HepG2 (cell line): ENCODE measurements around the gene OPN1SW. TPM values are rescaled to one million over a fixed set of nuclear protein-coding genes. Genes with fewer than 3 reads are reported as not detected.
A peak's percentile ranks its signal among the peaks of the same experiment; 100 is the strongest.

Source experiments
- ARID4A ChIP-seq: sonication (generic); formaldehyde crosslinking; IDR thresholded peaks from 2 replicates; pipeline ENCODE4 v1.5.0; 2020; ENCODE audit warnings: mild to moderate bottlenecking, missing genetic modification reagents, borderline replicate concordance
- BCL6 ChIP-seq: IDR thresholded peaks from 2 replicates; pipeline ENCODE4 v1.6.1; 2016; ENCODE audit warnings: missing genetic modification reagents, missing compliant biosample characterization
- GABPB1 ChIP-seq: IDR thresholded peaks from 2 replicates; pipeline ENCODE4 v1.6.1; 2016; ENCODE audit warnings: mild to moderate bottlenecking, missing genetic modification reagents, moderate library complexity, missing compliant biosample characterization
- HNRNPK ChIP-seq: fragments of 200-400 bp; formaldehyde crosslinking; IDR thresholded peaks from 2 replicates; pipeline ENCODE4 v1.6.1; 2018; ENCODE audit warnings: low read length, low read depth, moderate library complexity, mild to moderate bottlenecking; ENCODE audit not compliant: poor library complexity, severe bottlenecking
- HNRNPLL ChIP-seq: fragments of 200-400 bp; formaldehyde crosslinking; IDR thresholded peaks from 2 replicates; pipeline ENCODE4 v1.6.1; 2017; ENCODE audit warnings: mild to moderate bottlenecking, low read depth, low read length; ENCODE audit not compliant: poor library complexity, severe bottlenecking
- SP4 ChIP-seq: sonication (generic); formaldehyde crosslinking; IDR thresholded peaks from 2 replicates; pipeline ENCODE4 v1.8.1; 2023; ENCODE audit warnings: mild to moderate bottlenecking, missing genetic modification reagents
- SSRP1 ChIP-seq: IDR thresholded peaks from 2 replicates; pipeline ENCODE4 v1.6.1; 2016; ENCODE audit warnings: control low read depth
- THAP11 ChIP-seq: IDR thresholded peaks from 2 replicates; pipeline ENCODE4 v1.6.1; 2016; ENCODE audit warnings: missing biosample characterization, missing genetic modification reagents
- TOPORS ChIP-seq: sonication (generic); formaldehyde crosslinking; IDR thresholded peaks from 2 replicates; pipeline ENCODE4 v1.8.0; 2023; ENCODE audit warnings: mild to moderate bottlenecking, missing genetic modification reagents
- ZBTB38 ChIP-seq: sonication (generic); formaldehyde crosslinking; IDR thresholded peaks from 2 replicates; pipeline ENCODE4 v1.5.1; 2020; ENCODE audit warnings: mild to moderate bottlenecking, missing genetic modification reagents
- ZNF263 ChIP-seq: sonication (generic); formaldehyde crosslinking; IDR thresholded peaks from 2 replicates; pipeline ENCODE4 v1.4.0; 2020; ENCODE audit warnings: missing genetic modification reagents
- ZNF724P ChIP-seq: sonication (generic); formaldehyde crosslinking; IDR thresholded peaks from 2 replicates; pipeline ENCODE4 v1.8.0; 2022; ENCODE audit warnings: missing genetic modification reagents, borderline replicate concordance
- ZNF770 ChIP-seq: sonication (generic); formaldehyde crosslinking; IDR thresholded peaks from 2 replicates; pipeline ENCODE4 v1.5.0; 2020; ENCODE audit warnings: mild to moderate bottlenecking, missing genetic modification reagents
- ZNF777 ChIP-seq: sonication (generic); formaldehyde crosslinking; IDR thresholded peaks from 2 replicates; pipeline ENCODE4 v1.4.0; 2020; ENCODE audit warnings: missing genetic modification reagents
- ZSCAN5A ChIP-seq: sonication (generic); formaldehyde crosslinking; IDR thresholded peaks from 2 replicates; pipeline ENCODE4 v1.8.0; 2022; ENCODE audit warnings: mild to moderate bottlenecking, missing genetic modification reagents, borderline replicate concordance
- polyA plus RNA-seq, 8 experiments: library from polyadenylated mRNA; depleted of rRNA in 3 of 8; stranded (reverse) in 7 of 8; unstranded in 1 of 8; fragments of >200 nt; fragmentation: Illumina TruSeq in 4 of 8; extraction: Trizol in 4 of 8; gene quantifications; 2 replicates each; pipeline versions ENCODE4 v1.2.1 to v1.2.3, GENCODE V29; 2011 to 2016; ENCODE audit warnings: low read depth in 4 of 8, missing spikeins in 1 of 8, mixed read lengths in 1 of 8; ENCODE audit not compliant: insufficient read depth in 1 of 8
- total RNA-seq, 5 experiments: library from RNA; depleted of rRNA; stranded (reverse); fragments of >200 nt; fragmentation: Illumina TruSeq; extraction: Trizol; gene quantifications; 2 replicates each; pipeline ENCODE4 v1.2.3, GENCODE V29; 2016; ENCODE audit warnings: low read depth in 1 of 5
- TF ChIP-seq, protein P1 (sequence below): sonication (generic); formaldehyde crosslinking; IDR thresholded peaks from 2 replicates; pipeline ENCODE4 v1.8.0; 2022; ENCODE audit warnings: missing genetic modification reagents, mild to moderate bottlenecking, borderline replicate concordance

The OPN1SW gene
- total and polyA plus RNA-seq, 2 of the 13 experiments (the other 11 are each of a cell fraction or from before 2014, with no cell fraction given) = not detected

DNA sequence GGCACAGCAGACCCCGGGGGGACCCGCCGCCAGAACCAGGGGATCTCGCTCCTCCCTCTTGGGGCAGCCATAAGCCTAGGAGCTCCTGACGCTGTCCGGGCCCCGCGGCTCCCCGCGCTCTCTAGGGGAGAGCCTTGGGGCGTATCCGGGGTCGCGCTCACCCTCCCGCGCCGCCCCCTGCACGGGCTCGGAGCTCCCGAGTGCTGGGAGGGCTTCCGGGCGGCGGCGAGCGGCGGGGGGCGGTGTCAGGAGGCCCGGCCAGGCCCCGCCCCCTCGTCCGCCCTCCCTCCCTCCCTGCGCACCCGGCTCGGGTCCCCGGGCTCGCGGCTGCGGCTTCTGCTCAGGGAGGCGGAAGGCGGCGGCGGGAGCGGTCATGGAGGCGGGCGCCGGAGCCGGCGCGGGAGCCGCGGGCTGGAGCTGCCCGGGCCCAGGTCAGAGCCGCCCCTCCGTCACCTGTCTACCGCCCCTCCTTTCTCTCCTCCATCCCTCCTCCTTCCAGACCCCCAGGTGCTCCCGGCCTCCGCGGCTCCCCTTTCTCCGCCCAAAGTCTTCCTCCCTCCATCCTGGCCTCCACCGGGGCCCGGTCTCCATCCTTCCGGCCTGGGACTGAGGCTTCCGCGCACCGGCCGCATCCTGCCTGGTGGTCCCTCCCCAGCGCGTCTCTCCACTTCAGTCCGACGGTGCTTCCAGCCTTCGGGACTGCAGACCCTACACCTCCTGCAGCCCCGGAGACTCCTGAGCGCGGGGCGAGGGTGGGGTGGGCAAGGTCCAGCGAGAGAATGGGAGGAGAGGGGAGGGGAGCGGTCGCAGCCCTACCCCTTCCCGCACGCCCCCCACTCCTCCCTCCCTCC lies 15.8 kb upstream of the OPN1SW start, which contains the start of gene CCDC136 (continued):
- TF ChIP-seq ZSCAN5A (CRISPR knock-in tag) = no peak
- TF ChIP-seq SP4 (CRISPR knock-in tag) = peak; percentile 43; the same call in 1 of the 2 replicates
- peak; percentile 45 for TF ChIP-seq HNRNPLL
- no peak for TF ChIP-seq SSRP1 (CRISPR knock-in tag)
- peak; percentile 26; the same call in 1 of the 2 replicates for TF ChIP-seq ARID4A (CRISPR knock-in tag)
- peak; percentile 64; the same call in 1 of the 2 replicates for TF ChIP-seq GABPB1 (CRISPR knock-in tag)
- TF ChIP-seq ZNF777 (CRISPR knock-in tag) = 0 out of 2 replicates have a peak, but pooled peaks have one; percentile 20
- TF ChIP-seq, protein P1, sequence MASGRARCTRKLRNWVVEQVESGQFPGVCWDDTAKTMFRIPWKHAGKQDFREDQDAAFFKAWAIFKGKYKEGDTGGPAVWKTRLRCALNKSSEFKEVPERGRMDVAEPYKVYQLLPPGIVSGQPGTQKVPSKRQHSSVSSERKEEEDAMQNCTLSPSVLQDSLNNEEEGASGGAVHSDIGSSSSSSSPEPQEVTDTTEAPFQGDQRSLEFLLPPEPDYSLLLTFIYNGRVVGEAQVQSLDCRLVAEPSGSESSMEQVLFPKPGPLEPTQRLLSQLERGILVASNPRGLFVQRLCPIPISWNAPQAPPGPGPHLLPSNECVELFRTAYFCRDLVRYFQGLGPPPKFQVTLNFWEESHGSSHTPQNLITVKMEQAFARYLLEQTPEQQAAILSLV (CRISPR knock-in tag) = peak; percentile 32; the same call in 1 of the 2 replicates
- peak; percentile 29; the same call in 1 of the 2 replicates for TF ChIP-seq BCL6 (CRISPR knock-in tag)
- 0 out of 2 replicates have a peak, but pooled peaks have one; percentile 19 for TF ChIP-seq THAP11 (CRISPR knock-in tag)
- TF ChIP-seq TOPORS (CRISPR knock-in tag) = no peak
- peak; percentile 60 for TF ChIP-seq HNRNPK
- no peak for TF ChIP-seq ZNF724P (CRISPR knock-in tag)
- TF ChIP-seq ZNF263 (CRISPR knock-in tag) = 0 out of 2 replicates have a peak, but pooled peaks have one; percentile 45
- TF ChIP-seq ZBTB38 = 0 out of 2 replicates have a peak, but pooled peaks have one; percentile 16
- peak; percentile 47; the same call in 1 of the 2 replicates for TF ChIP-seq ZNF770 (CRISPR knock-in tag)
